Colonic mucosa (tissue), 4 donors: ENCODE results near the gene PEX26. TPM values are rescaled to one million over a fixed set of nuclear protein-coding genes. Genes with fewer than 3 reads are reported as not detected.
"Not testable (repeated sequence)": the region's sequence is repeated elsewhere in the genome, so short reads cannot be mapped to it uniquely, and the experiment has no call there.

ENCODE experiments used
- DNase-seq: peaks from one replicate; pipeline ENCODE4 v3.0.0-alpha.2; 2020
- H3K27ac ChIP-seq: fragments of 200-600 bp; one replicate; pipeline ENCODE4 v1.8.0; 2021
- H3K27me3 ChIP-seq: fragments of 200-600 bp; one replicate; pipeline ENCODE4 v1.8.0; 2021
- H3K36me3 ChIP-seq: fragments of 200-600 bp; one replicate; pipeline ENCODE4 v1.8.0; 2021
- H3K4me1 ChIP-seq: fragments of 200-600 bp; one replicate; pipeline ENCODE4 v1.8.0; 2021; ENCODE audit warnings: mild to moderate bottlenecking
- H3K4me3 ChIP-seq: fragments of 200-600 bp; one replicate; pipeline ENCODE4 v1.8.0; 2021
- H3K9ac ChIP-seq, 2 donors: one replicate each; pipeline ENCODE4 v1.7.0; 2013; ENCODE audit warnings: control low read depth in 2 of 2, low read depth in 2 of 2, low read length in 2 of 2
- H3K9me3 ChIP-seq: fragments of 200-600 bp; one replicate; pipeline ENCODE4 v1.8.0; 2021
- CTCF ChIP-seq: fragments of 200-600 bp; IDR thresholded peaks from one replicate; pipeline ENCODE4 v1.8.0; 2022; ENCODE audit warnings: antibody characterized with exemption, mild to moderate bottlenecking
- intact Hi-C: fragments of 100-400 bp; cut with DNase I; formaldehyde crosslinking; loops from one replicate; pipeline ENCODE4 v1.14.1; 2022
- total RNA-seq, 2 donors: library from RNA; stranded (reverse); fragmentation: NEBNext Ultra II Directional in 1 of 2; extraction: Animal tissue kit (Norgen Biotek cat#: 25700) in 1 of 2; gene quantifications; one replicate each; pipeline ENCODE4 v1.2.1, GENCODE V29; 2021
- donor health status: healthy.
- donor health status: DM: no; HTN: no; CAD: no.
- donor health status: DM: no; HTN: no; CAD: no.

PEX26 gene
- total RNA-seq, 2 donors from 2014 or later: 86.7 to 128 TPM

GRCh38 chr22:18067548-18068341 is 10.0 kb upstream of the PEX26 start:
- TF ChIP-seq CTCF: no peak
- DNase-seq: no peak
- Histone ChIP-seq H3K4me3 (no peak overlapping the region), H3K36me3 (no peaks in the 10 kb centered on the region), H3K27ac (peak overlapping the region; percentile 43), H3K9me3 (no peaks in the 10 kb centered on the region), H3K27me3 (no peaks in the 10 kb centered on the region), H3K9ac (no peak overlapping the region), H3K4me1 (no peaks in the 10 kb centered on the region)
- intact Hi-C loops: no loop called here

DNA sequence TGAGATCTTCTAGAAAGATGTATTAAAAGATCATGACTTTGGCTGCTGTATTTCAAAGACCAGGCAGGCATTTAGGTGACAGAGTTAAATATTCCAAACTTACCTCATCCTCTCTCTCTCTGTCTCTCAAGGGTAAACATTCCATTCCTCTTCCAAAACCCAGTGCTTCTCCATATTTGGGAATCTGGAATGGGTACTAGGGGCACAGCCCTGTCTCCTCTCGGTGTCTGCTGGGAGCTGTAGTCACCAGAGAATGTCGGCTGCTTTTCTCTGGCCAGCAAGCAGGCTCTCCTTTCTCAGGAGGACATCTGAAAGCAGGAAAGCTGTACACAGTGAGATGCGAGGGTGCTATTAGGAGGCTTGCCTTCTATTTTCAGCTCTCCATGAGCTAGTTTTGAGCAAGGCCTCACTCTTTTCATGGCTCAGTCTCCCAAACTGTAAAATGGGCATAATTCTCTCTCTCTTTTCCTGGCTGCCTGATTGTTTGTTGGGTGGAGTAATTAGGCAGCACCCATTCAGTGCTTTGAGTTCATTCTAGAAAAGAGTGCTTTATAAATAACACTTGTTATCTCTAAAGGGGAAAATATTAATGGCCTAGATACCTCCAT is 9.3 kb upstream of the PEX26 start:
- no peak for TF ChIP-seq CTCF
- Histone ChIP-seq H3K9ac (no peak overlapping the region), H3K27ac (peak overlapping the region; percentile 43), H3K36me3 (no peaks in the 10 kb centered on the region), H3K9me3 (no peaks in the 10 kb centered on the region), H3K4me1 (no peaks in the 10 kb centered on the region), H3K27me3 (no peaks in the 10 kb centered on the region), H3K4me3 (no peak overlapping the region)
- intact Hi-C loops: no loop called here
- DNase-seq: no peak

DNA sequence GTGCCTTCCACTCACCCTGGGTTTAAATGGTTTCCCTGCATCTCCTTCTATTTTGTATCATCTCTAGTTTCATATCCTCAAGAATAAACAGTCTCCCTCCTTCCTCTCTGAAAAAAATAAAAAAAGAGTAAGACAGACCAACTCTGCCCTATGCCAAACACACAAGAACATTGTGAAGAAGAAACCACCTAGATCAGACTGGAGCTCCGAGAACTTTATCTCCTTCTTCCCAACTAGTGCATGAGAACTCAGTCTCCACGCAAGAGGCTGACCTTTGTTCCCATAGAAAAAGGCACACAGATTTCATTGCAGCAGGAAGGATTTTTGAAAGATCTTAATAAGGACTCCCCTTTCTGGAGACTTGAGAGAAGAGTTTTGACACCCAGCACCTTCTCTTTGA is 8.7 kb upstream of the PEX26 start:
- Histone ChIP-seq H3K9ac (peak overlapping the region in 1 of 2 donors; percentile 15), H3K27me3 (no peaks in the 10 kb centered on the region), H3K4me3 (no peak overlapping the region), H3K36me3 (no peaks in the 10 kb centered on the region), H3K27ac (peak overlapping the region; percentile 43), H3K4me1 (no peaks in the 10 kb centered on the region), H3K9me3 (no peaks in the 10 kb centered on the region)
- intact Hi-C loops: no loop called here
- DNase-seq: no peak
- TF ChIP-seq CTCF: no peak

DNA sequence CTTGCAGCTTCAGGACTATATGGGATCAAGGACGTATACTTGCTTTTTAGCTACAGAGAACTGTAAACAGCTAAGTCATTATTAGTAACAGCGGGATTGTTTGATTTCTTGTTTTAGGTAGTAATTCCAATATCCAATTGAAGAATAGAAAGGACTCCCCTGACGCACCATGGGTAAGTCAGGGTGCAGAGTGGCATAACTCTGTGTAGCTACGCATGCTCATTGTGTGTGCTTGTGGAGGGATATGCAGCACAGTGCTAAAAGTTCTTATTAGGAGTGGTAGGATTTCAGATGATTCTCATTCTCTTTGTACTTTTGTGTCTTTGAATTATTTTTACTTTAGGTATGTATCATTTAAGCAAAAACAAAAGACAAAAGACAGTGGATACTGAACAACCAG is 7.7 kb upstream of the PEX26 start:
- no peaks in the 10 kb centered on the region for H3K4me1 ChIP-seq
- peak overlapping the region; percentile 43 for H3K27ac ChIP-seq
- no peaks in the 10 kb centered on the region for H3K9me3 ChIP-seq
- no peak for TF ChIP-seq CTCF
- H3K27me3 ChIP-seq: no peaks in the 10 kb centered on the region
- no peak overlapping the region for H3K4me3 ChIP-seq
- intact Hi-C loops: loop anchor here (10.0 kb wide), 2 partner anchors 165 to 325 kb away; no protein-coding TSS in a partner anchor
- no peaks in the 10 kb centered on the region for H3K36me3 ChIP-seq
- no peak overlapping the region for H3K9ac ChIP-seq
- no peak for DNase-seq

GRCh38 chr22:18070556-18071306 is 7.1 kb upstream of the PEX26 start:
- DNase-seq: no peak
- intact Hi-C loops: loop anchor here (10.0 kb wide), 2 partner anchors 166 to 326 kb away; no protein-coding TSS in a partner anchor
- H3K9me3 ChIP-seq: no peaks in the 10 kb centered on the region
- H3K9ac ChIP-seq: no peak overlapping the region
- no peaks in the 10 kb centered on the region for H3K36me3 ChIP-seq
- H3K27ac ChIP-seq: peak overlapping the region; percentile 33
- TF ChIP-seq CTCF: peak; percentile 25
- no peak overlapping the region for H3K4me3 ChIP-seq
- H3K4me1 ChIP-seq: no peaks in the 10 kb centered on the region
- no peaks in the 10 kb centered on the region for H3K27me3 ChIP-seq

DNA sequence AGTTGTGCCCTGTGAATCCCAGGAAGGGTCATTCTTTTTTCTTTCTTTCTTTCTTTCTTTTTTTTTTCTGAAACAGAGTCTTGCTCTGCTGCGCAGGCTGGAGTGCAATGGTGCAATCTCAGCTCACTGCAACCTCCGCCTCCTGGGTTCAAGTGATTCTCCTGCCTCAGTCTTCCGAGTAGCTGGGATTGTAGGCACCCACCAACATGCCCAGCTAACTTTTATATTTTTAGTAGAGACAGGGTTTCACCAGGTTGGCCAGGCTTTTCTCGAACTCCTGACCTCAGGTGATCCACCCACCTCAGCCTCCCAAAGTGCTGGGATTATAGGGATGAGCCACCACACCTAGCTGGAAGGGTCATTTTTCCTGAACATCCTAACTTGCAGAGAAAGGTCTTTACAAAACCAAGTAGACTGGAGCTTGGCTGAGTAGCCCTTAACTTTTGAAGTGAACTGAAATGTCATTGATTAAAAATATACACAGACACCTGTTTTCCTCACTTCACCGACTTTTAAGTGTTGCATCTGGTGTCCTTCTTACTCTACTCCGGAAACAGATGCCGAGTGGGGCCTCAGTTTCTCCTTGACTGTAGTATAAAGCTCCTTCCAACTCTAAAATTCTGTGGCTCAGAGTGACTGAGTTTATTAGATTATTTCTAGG is 6.4 kb upstream of the PEX26 start:
- H3K27me3 ChIP-seq, DNase-seq, H3K9me3 ChIP-seq, H3K36me3 ChIP-seq, H3K4me1 ChIP-seq, H3K27ac ChIP-seq, H3K9ac ChIP-seq, H3K4me3 ChIP-seq: not testable (repeated sequence)
- intact Hi-C loops: loop anchor here (10.0 kb wide), 2 partner anchors 167 to 327 kb away; no protein-coding TSS in a partner anchor
